ENCODE results near the gene RYR3.

The RYR3 gene

GRCh38 chr15:33458421-33458820 is 147.7 kb downstream of the RYR3 start:
- no peak for TF ChIP-seq EZH2phosphoT487 (IDR thresholded peaks at IDR 0.05; ENCODE audit: borderline replicate concordance, low read length)
- no peak for TF ChIP-seq CTCF (IDR thresholded peaks at IDR 0.05; ENCODE audit: low read depth, low read length, poor library complexity, severe bottlenecking)

GRCh38 chr15:33460166-33460805 is 149.5 kb downstream of the RYR3 start:
- H3K27ac ChIP-seq (ENCODE audit: low read depth, low read length), result no peak overlapping the region
- no peaks in the 10 kb centered on the region for H3K9me2 ChIP-seq (replicated peaks; ENCODE audit: control insufficient read depth, low read length)
- no peaks in the 10 kb centered on the region for H4K20me1 ChIP-seq (ENCODE audit: control insufficient read depth, insufficient read depth, low read depth, low read length)
- H3K4me2 ChIP-seq (ENCODE audit: low read length), result no peak overlapping the region
- no peaks in the 10 kb centered on the region for H3K4me1 ChIP-seq (ENCODE audit: control insufficient read depth, low read length)
- no peaks in the 10 kb centered on the region for H3F3A ChIP-seq (ENCODE audit: control insufficient read depth, insufficient read depth)
- no peaks in the 10 kb centered on the region for H3K9me3 ChIP-seq (ENCODE audit: control insufficient read depth, insufficient read depth, low read length)
- H3K79me2 ChIP-seq (ENCODE audit: control insufficient read depth, low read length), result no peaks in the 10 kb centered on the region
- no peak overlapping the region for H3K4me3 ChIP-seq (ENCODE audit: low read length)
- TF ChIP-seq CTCF (IDR thresholded peaks at IDR 0.05; ENCODE audit: low read depth, low read length, poor library complexity, severe bottlenecking) (no peak), EZH2phosphoT487 (IDR thresholded peaks at IDR 0.05; ENCODE audit: borderline replicate concordance, low read length) (no peak)
- H3K27me3 ChIP-seq (ENCODE audit: control insufficient read depth, low read length), result no peaks in the 10 kb centered on the region
- H3K36me3 ChIP-seq (ENCODE audit: control insufficient read depth, low read length), result no peaks in the 10 kb centered on the region

More at GRCh38 chr15:33458421-33458820, 147.7 kb downstream of the RYR3 start:
- H3K9me3 ChIP-seq (ENCODE audit: control insufficient read depth, insufficient read depth, low read length), result no peaks in the 10 kb centered on the region
- H3K27ac ChIP-seq (ENCODE audit: low read depth, low read length), result no peak overlapping the region
- H3K36me3 ChIP-seq (ENCODE audit: control insufficient read depth, low read length), result no peaks in the 10 kb centered on the region
- no peak overlapping the region for H3K4me2 ChIP-seq (ENCODE audit: low read length)
- H3K4me3 ChIP-seq (ENCODE audit: low read length), result no peak overlapping the region
- H3K9me2 ChIP-seq (replicated peaks; ENCODE audit: control insufficient read depth, low read length), result no peaks in the 10 kb centered on the region
- no peaks in the 10 kb centered on the region for H3K27me3 ChIP-seq (ENCODE audit: control insufficient read depth, low read length)
- no peaks in the 10 kb centered on the region for H4K20me1 ChIP-seq (ENCODE audit: control insufficient read depth, insufficient read depth, low read depth, low read length)
- no peaks in the 10 kb centered on the region for H3K79me2 ChIP-seq (ENCODE audit: control insufficient read depth, low read length)
- no peaks in the 10 kb centered on the region for H3F3A ChIP-seq (ENCODE audit: control insufficient read depth, insufficient read depth)
- H3K4me1 ChIP-seq (ENCODE audit: control insufficient read depth, low read length), result no peaks in the 10 kb centered on the region

GRCh38 chr15:33461671-33462070 is 150.9 kb downstream of the RYR3 start:
- no peak overlapping the region for H3K4me2 ChIP-seq (ENCODE audit: low read length)
- H3K36me3 ChIP-seq (ENCODE audit: control insufficient read depth, low read length), result no peaks in the 10 kb centered on the region
- H3K4me1 ChIP-seq (ENCODE audit: control insufficient read depth, low read length), result no peaks in the 10 kb centered on the region
- H3K27ac ChIP-seq (ENCODE audit: low read depth, low read length), result no peak overlapping the region
- no peaks in the 10 kb centered on the region for H4K20me1 ChIP-seq (ENCODE audit: control insufficient read depth, insufficient read depth, low read depth, low read length)
- H3K9me3 ChIP-seq (ENCODE audit: control insufficient read depth, insufficient read depth, low read length), result no peaks in the 10 kb centered on the region
- no peak overlapping the region for H3K4me3 ChIP-seq (ENCODE audit: low read length)
- no peaks in the 10 kb centered on the region for H3F3A ChIP-seq (ENCODE audit: control insufficient read depth, insufficient read depth)
- H3K27me3 ChIP-seq (ENCODE audit: control insufficient read depth, low read length), result no peaks in the 10 kb centered on the region
- no peaks in the 10 kb centered on the region for H3K79me2 ChIP-seq (ENCODE audit: control insufficient read depth, low read length)
- TF ChIP-seq CTCF (IDR thresholded peaks at IDR 0.05; ENCODE audit: low read depth, low read length, poor library complexity, severe bottlenecking) (no peak), EZH2phosphoT487 (IDR thresholded peaks at IDR 0.05; ENCODE audit: borderline replicate concordance, low read length) (no peak)
- H3K9me2 ChIP-seq (replicated peaks; ENCODE audit: control insufficient read depth, low read length), result no peaks in the 10 kb centered on the region

Measured in DOHH2 (cell line).